H1 (cell line): ENCODE measurements around the gene PAK1IP1. TPM values are rescaled to one million over a fixed set of nuclear protein-coding genes. Genes with fewer than 3 reads are reported as not detected.

Source experiments
- CTCF ChIA-PET: fragments of 300-600 bp; sonication (Branson Sonifier 250); formaldehyde crosslinking; loops from one replicate; lab custom pipeline; 2021; ENCODE audit not compliant: partially characterized antibody; lab: Charles Lee
- POLR2A ChIA-PET: fragments of 300-600 bp; sonication (Branson Sonifier 250); formaldehyde crosslinking; loops from one replicate; lab custom pipeline; 2021; ENCODE audit warnings: inconsistent platforms; ENCODE audit not compliant: partially characterized antibody; lab: Charles Lee
- DNase-seq, 2 experiments: peaks; one replicate each; pipeline versions ENCODE4 v3.0.0 to v3.0.0-alpha.2; 2010 to 2022; ENCODE audit warnings: low spot score in 2 of 2, low read depth in 1 of 2, mixed read lengths in 1 of 2
- FAIRE-seq: peaks from 2 replicates; lab custom pipeline; 2011; peaks lifted over from hg19 to GRCh38; lab: Jason Lieb, UNC
- H2AFZ ChIP-seq: 2 replicates; pipeline ENCODE4 v1.8.1; 2012; ENCODE audit warnings: low read length, inconsistent platforms
- H2AK5ac ChIP-seq: 2 replicates; pipeline ENCODE4 v1.6.1; 2013; ENCODE audit warnings: low read depth, low read length
- H2BK120ac ChIP-seq: replicated peaks from 2 replicates; pipeline ENCODE3; 2013; ENCODE audit warnings: low read depth, low read length, inconsistent platforms
- H2BK12ac ChIP-seq: 2 replicates; pipeline ENCODE4 v1.6.1; 2013; ENCODE audit warnings: low read depth, low read length
- H2BK15ac ChIP-seq: 2 replicates; pipeline ENCODE4 v1.6.1; 2013; ENCODE audit warnings: low read length
- H2BK20ac ChIP-seq: 2 replicates; pipeline ENCODE4 v1.6.1; 2013; ENCODE audit warnings: low read length
- H2BK5ac ChIP-seq: 2 replicates; pipeline ENCODE4 v1.6.1; 2013; ENCODE audit warnings: low read depth, low read length
- H3K14ac ChIP-seq: 2 replicates; pipeline ENCODE4 v1.6.1; 2013; ENCODE audit warnings: inconsistent platforms; ENCODE audit not compliant: insufficient read length
- H3K18ac ChIP-seq: 2 replicates; pipeline ENCODE4 v1.6.1; 2013; ENCODE audit warnings: low read length; ENCODE audit errors: extremely low read depth
- H3K23ac ChIP-seq: 2 replicates; pipeline ENCODE4 v1.6.1; 2013; ENCODE audit warnings: inconsistent platforms; ENCODE audit not compliant: insufficient read length
- H3K23me2 ChIP-seq: 2 replicates; pipeline ENCODE4 v1.6.1; 2013; ENCODE audit warnings: low read depth, low read length
- H3K27ac ChIP-seq: 2 replicates; pipeline ENCODE4 v1.6.1; 2011; ENCODE audit warnings: low read depth, low read length, inconsistent platforms
- H3K27me3 ChIP-seq, 4 experiments: replicated peaks in 1 of 4; 1 replicate in 1 of 4; 2 replicates in 3 of 4; pipeline versions ENCODE4 v1.6.1 to v1.8.1; 2011 to 2013; ENCODE audit warnings: low read length in 3 of 4, mild to moderate bottlenecking in 3 of 4, inconsistent platforms in 2 of 4, mixed read lengths in 2 of 4, moderate library complexity in 1 of 4; ENCODE audit not compliant: control insufficient read depth in 3 of 4, insufficient read depth in 3 of 4; ENCODE audit errors: extremely low read depth in 1 of 4
- H3K36me3 ChIP-seq, 4 experiments: 2 replicates each; pipeline versions ENCODE4 v1.6.1 to v1.8.1; 2011 to 2013; ENCODE audit warnings: mild to moderate bottlenecking in 4 of 4, low read length in 3 of 4, moderate library complexity in 2 of 4, control low read depth in 1 of 4, inconsistent platforms in 1 of 4; ENCODE audit not compliant: insufficient read depth in 4 of 4, control insufficient read depth in 2 of 4
- H3K4ac ChIP-seq: replicated peaks from 2 replicates; pipeline ENCODE3; 2013; ENCODE audit warnings: low read length, low read depth, mixed read lengths, inconsistent platforms; ENCODE audit not compliant: insufficient read length
- H3K4me1 ChIP-seq, 4 experiments: replicated peaks in 1 of 4; 1 replicate in 1 of 4; 2 replicates in 3 of 4; pipeline versions ENCODE4 v1.6.1 to v1.8.1; 2011 to 2013; ENCODE audit warnings: low read length in 3 of 4, inconsistent platforms in 2 of 4, mixed read lengths in 1 of 4; ENCODE audit not compliant: insufficient read depth in 4 of 4, control insufficient read depth in 3 of 4
- H3K4me2 ChIP-seq, 2 experiments: 2 replicates each; pipeline versions ENCODE4 v1.6.1 to v1.8.1; 2011 to 2013; ENCODE audit warnings: low read depth in 2 of 2, low read length in 2 of 2, control low read depth in 1 of 2, inconsistent platforms in 1 of 2, mild to moderate bottlenecking in 1 of 2; ENCODE audit not compliant: insufficient read depth in 1 of 2
- H3K4me3 ChIP-seq, 4 experiments: fragments of 200-600, 300-600 bp in 1 of 4; sonication (generic), shearing (Covaris generic), sonication (Bioruptor Twin) in 1 of 4; 2 replicates each; pipeline versions ENCODE4 v1.5.1 to v1.8.1; 2011 to 2016; ENCODE audit warnings: low read length in 4 of 4, low read depth in 3 of 4, control low read depth in 2 of 4, inconsistent platforms in 2 of 4, mild to moderate bottlenecking in 2 of 4, mixed read lengths in 1 of 4, moderate library complexity in 1 of 4; ENCODE audit not compliant: insufficient read depth in 2 of 4; ENCODE audit errors: extremely low read depth in 1 of 4
- H3K56ac ChIP-seq: replicated peaks from 2 replicates; pipeline ENCODE3; 2013; ENCODE audit warnings: low read depth, mild to moderate bottlenecking, mixed read lengths, low read length, inconsistent platforms; ENCODE audit not compliant: insufficient read length
- H3K79me1 ChIP-seq: 2 replicates; pipeline ENCODE4 v1.6.1; 2013; ENCODE audit warnings: low read depth, low read length, control low read depth
- H3K79me2 ChIP-seq, 2 experiments: 2 replicates each; pipeline versions ENCODE4 v1.6.1 to v1.8.1; 2012 to 2013; ENCODE audit warnings: low read length in 2 of 2, mild to moderate bottlenecking in 2 of 2, inconsistent platforms in 1 of 2; ENCODE audit not compliant: insufficient read depth in 2 of 2, control insufficient read depth in 1 of 2
- H3K9ac ChIP-seq, 4 experiments: replicated peaks in 1 of 4; 1 replicate in 1 of 4; 2 replicates in 3 of 4; pipeline versions ENCODE4 v1.6.1 to v1.8.1; 2011 to 2013; ENCODE audit warnings: low read depth in 3 of 4, low read length in 3 of 4, control low read depth in 2 of 4, mild to moderate bottlenecking in 2 of 4, moderate library complexity in 2 of 4, inconsistent platforms in 1 of 4; ENCODE audit errors: extremely low read depth in 1 of 4
- H3K9me3 ChIP-seq, 2 experiments: 2 replicates each; pipeline versions ENCODE4 v1.6.1 to v1.8.1; 2012 to 2013; ENCODE audit warnings: mild to moderate bottlenecking in 2 of 2, moderate library complexity in 2 of 2, control low read depth in 1 of 2, inconsistent platforms in 1 of 2, low read depth in 1 of 2, low read length in 1 of 2, mixed read lengths in 1 of 2; ENCODE audit not compliant: insufficient read depth in 2 of 2
- H4K20me1 ChIP-seq, 2 experiments: replicated peaks in 1 of 2; 2 replicates each; pipeline versions ENCODE3 to v1.8.1; 2011 to 2013; ENCODE audit warnings: inconsistent platforms in 2 of 2, low read length in 2 of 2, mild to moderate bottlenecking in 1 of 2; ENCODE audit not compliant: insufficient read depth in 2 of 2, control insufficient read depth in 1 of 2
- H4K5ac ChIP-seq: 2 replicates; pipeline ENCODE4 v1.6.1; 2013; ENCODE audit warnings: low read length, low read depth, mixed read lengths, inconsistent platforms; ENCODE audit not compliant: insufficient read length
- H4K8ac ChIP-seq: 2 replicates; pipeline ENCODE4 v1.8.0; 2013; ENCODE audit warnings: mild to moderate bottlenecking, moderate library complexity, low read length, inconsistent platforms; ENCODE audit not compliant: insufficient read depth; ENCODE audit errors: extremely low read depth
- H4K91ac ChIP-seq: replicated peaks from 2 replicates; pipeline ENCODE3; 2013; ENCODE audit warnings: low read length, mixed read lengths, inconsistent platforms; ENCODE audit not compliant: insufficient read length
- E2F6 ChIP-seq: IDR thresholded peaks from 2 replicates; pipeline ENCODE4 v1.6.1; 2012; ENCODE audit warnings: inconsistent platforms
- MAX ChIP-seq: IDR thresholded peaks from 2 replicates; pipeline ENCODE4 v1.6.1; 2012; ENCODE audit warnings: inconsistent platforms
- TAF1 ChIP-seq: IDR thresholded peaks from 2 replicates; pipeline ENCODE4 v1.6.1; 2011; ENCODE audit warnings: mild to moderate bottlenecking, low read depth, low read length
- TBP ChIP-seq: IDR thresholded peaks from 2 replicates; pipeline ENCODE4 v1.6.1; 2011; ENCODE audit warnings: low read depth, low read length, improper control_type of control experiment
- WGBS, 2 experiments: shearing (Covaris generic) in 1 of 2; methylation state at CpG; one replicate each; pipeline versions ENCODE4 v1.1.6 to v1.1.7; 2013 to 2015; ENCODE audit warnings: low lambda C conversion rate in 2 of 2, mixed read lengths in 2 of 2, inconsistent platforms in 1 of 2, low coverage in 1 of 2, missing lambda C conversion rate in 1 of 2; ENCODE audit not compliant: insufficient replicate concordance in 2 of 2, insufficient coverage in 1 of 2, insufficient read length in 1 of 2; ENCODE audit errors: extremely low coverage in 1 of 2, missing lambda C conversion rate in 1 of 2; 5-methylcytosine and 5-hydroxymethylcytosine counted together
- polyA plus RNA-seq, 7 experiments: library from polyadenylated mRNA; depleted of rRNA in 3 of 7; stranded (reverse) in 5 of 7; unstranded in 2 of 7; fragments of >200 nt in 5 of 7; fragments of 200-250 nt in 2 of 7; gene quantifications; 1 replicate in 5 of 7; 2 replicates in 1 of 7; 4 replicates in 1 of 7; pipeline versions ENCODE4 v1.2.1 to v1.2.3, GENCODE V29; 2011 to 2013; ENCODE audit warnings: missing spikeins in 2 of 7, mixed read lengths in 2 of 7
- total RNA-seq: library from RNA; stranded (reverse); fragmentation: NEBNext Ultra II Directional; extraction: Animal tissue kit (Norgen Biotek cat#: 25700); gene quantifications from 2 replicates; pipeline ENCODE4 v1.2.1, GENCODE V29; 2021

PAK1IP1 gene
- total and polyA plus RNA-seq, 2 of the 8 experiments (the other 6 are each of a cell fraction or from before 2014, with no cell fraction given) = 19.7 to 43.6 TPM

- 0 out of 2 replicates have a peak overlapping the region, but pooled peaks have one; percentile 36 for H2AFZ ChIP-seq
- H4K20me1 ChIP-seq = no peaks in the 10 kb centered on the region
- H3K4me2 ChIP-seq = peak overlapping the region; percentile 79
- H2AK5ac ChIP-seq = no peak overlapping the region
- no peaks in the 10 kb centered on the region for H3K79me2 ChIP-seq
- no peak overlapping the region for H3K23ac ChIP-seq
- POLR2A ChIA-PET = interaction anchor here (0.6 to 2.4 kb wide), 14 partner anchors 10 to 1544 kb away, joined by 3 to 8 read pairs (median 4); no protein-coding TSS in a partner anchor
- no peaks in the 10 kb centered on the region; the same call in 1 of the 2 replicates for H3K79me1 ChIP-seq
- no peak overlapping the region for H3K56ac ChIP-seq
- H3K9me3 ChIP-seq = no peaks in the 10 kb centered on the region
- 46% methylated on average over 21 of the region's 24 CpGs; no CpG with 5 or more reads in 1 of the 2 experiments for WGBS, 2 experiments
- peaks cover 6% of the 10 kb centered on the region; the same call in 1 of the 2 replicates for H3K23me2 ChIP-seq
- CTCF ChIA-PET = interaction anchor here (0.6 to 1.7 kb wide), 7 partner anchors 10 to 149 kb away, joined by 3 to 7 read pairs (median 5); partner anchors contain the start of gene C6orf52
- H3K4me1 ChIP-seq = peaks cover 0 to 3% (median 1%) of the 10 kb centered on the region in 4 experiments; a peak in 3 of 7 replicates
- no peak overlapping the region for H3K4ac ChIP-seq
- peak in 1 of 2 experiments; percentile 54 for DNase-seq
- no peak overlapping the region for H3K27ac ChIP-seq
- FAIRE-seq = no peak
- H2BK120ac ChIP-seq = no peak overlapping the region
- no peak overlapping the region for H4K5ac ChIP-seq
- H3K18ac ChIP-seq = no peak overlapping the region
- H2BK12ac ChIP-seq = peak overlapping the region; percentile 60; the same call in 1 of the 2 replicates
- H3K27me3 ChIP-seq = peaks cover 0 to 5% (median 2%) of the 10 kb centered on the region in 4 experiments; a peak in 3 of 7 replicates
- H2BK5ac ChIP-seq = no peak overlapping the region
- no peak overlapping the region for H2BK20ac ChIP-seq
- peak overlapping the region; percentile 2; the same call in 1 of the 2 replicates for H4K8ac ChIP-seq
- no peak overlapping the region; a peak in 2 of 7 replicates for H3K9ac ChIP-seq
- peak overlapping the region; percentile 55 for H4K91ac ChIP-seq
- H3K36me3 ChIP-seq = no peaks in the 10 kb centered on the region
- peak overlapping the region; percentile 52 to 69 (median 54); a peak in 7 of 8 replicates for H3K4me3 ChIP-seq
- H2BK15ac ChIP-seq = 0 out of 2 replicates have a peak overlapping the region, but pooled peaks have one; percentile 46
- H3K14ac ChIP-seq = no peak overlapping the region
- TF ChIP-seq MAX (peak; percentile 80), TBP (no peak), E2F6 (peak; percentile 76), TAF1 (no peak)
- TF ChIP-seq, all 59 proteins: peak for 2
Measured at GRCh38 chr6:10658910-10659698, 35.7 kb upstream of the PAK1IP1 start.
